Umbilical cord (tissue), 2 donors: ENCODE measurements around the gene SLFN13. TPM values are rescaled to one million over a fixed set of nuclear protein-coding genes. Genes with fewer than 3 reads are reported as not detected.
"Not testable (repeated sequence)": the region's sequence is repeated elsewhere in the genome, so short reads cannot be mapped to it uniquely, and the experiment has no call there.

Source experiments
- DNase-seq: peaks from one replicate; pipeline ENCODE4 v3.0.0-alpha.2; 2015; ENCODE audit warnings: low spot score
- total RNA-seq: library from RNA; depleted of rRNA; stranded (reverse); fragments of >200 nt; gene quantifications from one replicate; pipeline ENCODE4 v1.2.3, GENCODE V29; 2014; ENCODE audit warnings: low replicate concordance; ENCODE audit not compliant: insufficient read depth

Gene SLFN13
- total RNA-seq, 1 donor from 2014 or later = 1.7 TPM

DNA sequence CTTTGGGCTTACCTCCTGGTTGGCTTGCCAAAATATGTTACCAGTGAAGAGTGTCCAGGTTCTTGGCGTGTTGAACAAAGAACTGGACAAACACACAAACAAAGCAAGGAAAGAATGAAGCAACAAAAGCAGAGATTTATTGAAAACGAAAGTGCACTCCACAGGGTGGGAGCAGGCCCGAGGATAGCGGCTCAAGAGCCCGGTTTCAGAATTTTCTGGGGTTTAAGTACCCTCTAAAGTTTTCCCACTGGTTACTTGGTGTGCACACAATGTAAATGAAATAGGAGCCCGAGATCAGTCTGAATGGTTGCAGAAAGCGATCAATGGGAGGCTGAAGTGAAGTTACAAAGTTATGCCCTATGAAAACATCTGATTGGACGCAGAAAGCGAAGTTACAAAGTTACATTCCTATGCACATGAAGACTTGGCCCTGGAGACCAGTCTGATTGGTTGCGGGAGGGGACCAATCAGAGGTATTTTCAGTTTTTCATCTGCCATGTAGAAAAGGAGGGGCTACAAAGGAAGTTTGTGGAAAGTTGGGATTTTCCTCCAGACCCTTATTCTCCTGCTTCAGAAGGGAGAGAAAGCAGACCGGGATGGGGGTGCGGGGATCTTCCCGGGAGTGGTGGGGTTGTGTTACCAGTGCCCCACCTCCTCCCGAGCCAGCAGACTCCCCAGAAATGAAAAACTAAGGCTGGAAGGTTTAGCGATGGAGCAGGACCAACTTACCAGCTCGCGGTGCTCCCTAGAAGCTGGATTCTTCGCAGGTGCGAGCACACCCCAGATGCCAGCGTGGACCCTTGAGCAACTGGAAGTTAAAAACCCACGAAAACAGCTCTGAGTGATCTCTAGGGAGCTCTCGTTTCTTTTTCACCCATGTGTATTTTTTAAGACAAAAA is 16.1 kb downstream of the SLFN13 start, which contains the start of gene SLFN12:
Gene SLFN12, minus strand, starts transcription at position 325 of the 899 bp plus-strand sequence. CDS start 9,472 bp downstream, outside the sequence.
- DNase-seq = peak; percentile 98

- no peak for DNase-seq
Observed at GRCh38 chr17:35429702-35430101, 18.9 kb downstream of the SLFN13 start.

DNA sequence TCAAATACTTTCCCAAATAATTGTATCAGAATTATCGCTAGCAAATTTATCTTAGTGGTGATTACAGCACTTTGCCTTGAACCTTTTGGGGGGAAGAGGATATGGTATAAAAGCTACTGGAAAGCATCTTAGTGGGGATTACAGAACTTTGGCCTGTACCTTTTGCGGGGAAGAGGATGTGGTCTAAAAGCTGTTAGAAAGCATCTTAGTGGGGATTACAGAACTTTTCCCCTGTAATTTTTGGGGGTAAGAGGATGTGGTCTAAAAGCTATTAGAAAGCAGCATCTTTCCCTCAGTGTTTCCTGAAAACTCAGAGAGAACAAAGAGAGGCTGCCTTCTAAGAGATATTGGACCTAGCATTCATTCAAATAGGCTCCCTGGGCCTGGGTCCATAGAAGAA is 20.3 kb downstream of the SLFN13 start:
- no peak for DNase-seq

DNA sequence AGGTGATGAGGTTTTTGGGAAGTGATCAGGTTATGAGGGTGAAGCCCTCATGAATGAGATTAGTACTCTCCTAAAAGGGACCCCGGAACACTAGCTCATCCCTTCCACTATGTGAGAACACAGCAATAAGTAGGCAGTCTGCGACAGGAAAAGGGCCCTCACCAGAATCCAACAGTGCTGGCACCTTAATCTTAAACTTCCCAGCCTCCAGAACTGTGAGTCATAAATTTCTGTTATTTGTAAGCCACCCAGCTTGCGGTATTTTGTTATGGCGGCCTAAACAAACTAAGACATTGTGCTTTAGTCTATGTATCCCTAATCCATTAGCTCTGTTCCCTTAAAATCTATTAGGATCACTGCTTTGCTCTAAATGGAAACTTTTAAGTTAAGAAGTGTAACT is 24.8 kb downstream of the SLFN13 start:
- no peak for DNase-seq

- not testable (repeated sequence) for DNase-seq
Observed at GRCh38 chr17:35421069-35421468, 27.5 kb downstream of the SLFN13 start.

GRCh38 chr17:35416659-35417058 is 31.9 kb downstream of the SLFN13 start:
- DNase-seq = no peak

DNA sequence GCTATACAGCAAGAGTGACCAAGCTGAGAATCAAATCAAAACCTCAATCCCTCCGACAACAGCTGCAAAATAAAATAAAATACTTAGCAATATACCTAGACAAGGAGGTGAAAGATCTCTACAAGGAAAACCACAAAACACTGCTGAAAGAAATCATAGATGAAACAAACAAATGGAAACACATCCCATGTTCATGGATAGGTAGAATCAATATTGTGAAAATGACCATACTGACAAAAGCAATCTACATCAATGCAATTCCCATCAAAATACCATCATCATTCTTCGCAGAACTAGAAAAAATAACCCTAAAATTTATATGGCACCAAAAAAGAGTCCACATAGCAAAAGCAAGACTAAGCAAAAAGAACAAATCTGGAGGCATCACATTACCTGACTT is 33.9 kb downstream of the SLFN13 start:
- not testable (repeated sequence) for DNase-seq

DNA sequence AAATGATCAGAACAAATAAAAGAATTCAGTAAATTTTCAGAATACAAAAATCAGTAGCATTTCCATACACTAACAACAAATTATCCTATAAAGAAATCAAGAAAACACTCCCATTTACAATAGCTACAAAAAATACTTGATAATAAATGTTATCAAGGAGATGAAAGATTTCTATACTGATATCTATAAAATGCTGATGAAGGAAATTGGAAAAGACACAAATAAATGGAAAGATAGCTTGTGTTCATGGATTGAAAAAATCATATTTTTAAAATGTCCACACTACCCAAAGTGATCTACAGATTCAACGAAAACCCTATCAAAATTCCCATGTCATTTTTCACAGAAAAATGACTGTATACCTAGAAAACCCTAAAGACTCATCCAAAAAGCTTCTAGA is 34.3 kb downstream of the SLFN13 start:
- DNase-seq = no peak

- no peak for DNase-seq
Observed at GRCh38 chr17:35407531-35407930, 41.0 kb downstream of the SLFN13 start.

DNA sequence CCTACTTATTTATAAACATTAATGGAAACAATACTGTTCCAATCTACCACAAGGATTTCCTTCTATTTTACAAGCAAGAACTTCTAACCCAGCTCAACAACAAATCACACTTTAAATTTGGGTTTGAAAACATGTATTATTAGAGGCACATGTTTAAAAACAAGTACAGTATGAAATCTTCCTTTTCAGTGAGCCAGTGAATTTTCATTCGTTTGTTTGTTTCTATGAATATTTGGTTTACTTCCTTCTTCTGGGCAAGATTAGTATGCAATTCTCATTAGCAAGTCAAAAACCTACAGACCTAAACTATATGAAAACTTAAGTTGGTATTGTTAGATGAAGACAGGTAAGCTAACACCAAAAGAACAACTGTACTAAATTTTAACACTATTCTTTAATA is 42.0 kb downstream of the SLFN13 start:
- no peak for DNase-seq

GRCh38 chr17:35404360-35404759 is 44.2 kb downstream of the SLFN13 start:
- no peak for DNase-seq

- DNase-seq = not testable (repeated sequence)
Observed at GRCh38 chr17:35393783-35394182, 54.8 kb downstream of the SLFN13 start.

DNA sequence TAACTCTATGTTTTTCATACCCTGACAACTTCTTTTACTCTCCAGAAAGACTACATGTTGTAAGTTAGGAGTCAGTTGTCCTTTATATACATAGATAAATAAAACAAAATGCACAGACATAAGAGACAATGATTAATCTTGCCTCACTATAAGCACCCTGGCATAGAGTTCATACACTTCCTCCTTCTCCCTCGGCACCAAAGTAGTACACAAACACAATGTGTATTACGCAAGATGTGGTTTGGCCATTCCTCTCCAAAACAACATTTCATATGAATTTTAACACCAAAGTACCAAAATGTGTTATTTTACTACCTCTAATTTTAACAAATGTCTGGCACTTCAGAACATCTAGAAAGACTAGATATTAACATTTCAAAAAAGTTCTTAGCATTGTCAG is 57.9 kb downstream of the SLFN13 start:
- no peak for DNase-seq

DNA sequence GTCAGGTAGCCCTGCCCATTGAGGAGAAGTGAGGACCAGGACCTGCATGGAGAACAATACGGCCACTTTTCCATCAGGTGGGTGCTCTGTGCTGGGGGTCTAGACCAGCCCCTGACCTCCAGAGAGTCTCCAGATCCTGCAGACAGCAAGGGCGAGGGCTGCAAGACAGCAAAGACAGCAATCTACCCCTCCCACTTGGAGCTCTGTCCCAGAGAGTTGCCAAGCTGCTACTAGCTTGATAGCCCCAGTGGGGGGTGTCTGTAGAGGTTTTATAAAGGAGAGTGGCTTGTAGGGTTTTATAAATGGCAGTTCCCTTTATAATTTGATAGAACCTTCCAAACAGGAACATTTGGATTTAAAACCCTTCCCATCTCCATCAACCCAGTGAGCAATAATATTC is 58.4 kb downstream of the SLFN13 start:
- no peak for DNase-seq

DNA sequence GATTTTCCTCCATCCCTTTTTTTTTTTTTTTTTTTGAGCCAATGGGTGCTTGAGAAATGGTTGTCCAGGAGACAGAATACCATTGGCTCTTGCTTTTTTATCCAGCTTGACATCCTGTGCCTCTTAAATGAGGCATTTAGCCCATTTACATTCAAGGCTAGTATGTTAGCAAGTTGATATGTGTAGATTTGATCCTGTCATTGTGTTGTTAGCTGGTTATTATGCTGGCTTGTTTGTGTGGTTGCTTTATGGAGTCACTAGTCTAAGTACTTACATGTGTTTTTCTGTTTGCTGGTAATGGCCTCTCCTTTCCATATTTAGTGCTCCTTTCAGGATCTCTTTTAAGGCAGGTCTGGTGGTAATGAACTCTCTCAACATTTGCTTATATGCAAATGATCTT is 61.1 kb downstream of the SLFN13 start:
- no peak for DNase-seq

Other genes with a start within 250 kb of the SLFN13 start
- 19.0 TPM for gene SLFN5, start 205.7 kb downstream of the SLFN13 start, total RNA-seq
- 11.3 TPM for gene SLFN11, start 75.1 kb downstream of the SLFN13 start, total RNA-seq
- 31.8 TPM for gene SLFN12, start 16.3 kb downstream of the SLFN13 start, total RNA-seq
- gene SLFN12L, start 88.9 kb upstream of the SLFN13 start, total RNA-seq = 8.4 TPM
- 4.8 TPM for gene SLFN14, start 112.1 kb upstream of the SLFN13 start, total RNA-seq
- 5.5 TPM for gene PEX12, start 129.8 kb upstream of the SLFN13 start, total RNA-seq
- gene AP2B1, start 138.6 kb upstream of the SLFN13 start, total RNA-seq = 32.3 TPM